ENCODE results near the gene TLE1.
A peak's percentile ranks its signal among the peaks of the same experiment; 100 is the strongest.

Gene TLE1

DNA sequence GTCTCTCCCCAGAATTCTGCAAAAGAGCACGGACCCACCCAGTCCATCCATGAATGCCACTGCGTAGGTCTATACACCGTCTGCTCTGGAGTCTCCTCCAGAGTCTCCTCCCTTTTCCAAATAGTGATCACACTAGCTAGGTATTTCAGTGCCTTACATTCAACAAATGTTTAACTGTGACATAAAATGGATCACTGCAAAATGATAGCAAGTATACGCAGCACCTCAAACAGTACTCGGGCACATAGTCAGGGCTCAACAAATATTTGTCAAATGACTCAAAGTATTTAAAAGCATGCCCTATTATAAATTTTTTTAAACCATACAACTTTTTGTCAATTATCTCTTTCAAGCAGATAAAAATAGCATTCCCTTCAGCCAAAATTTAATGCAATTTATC lies 60.5 kb downstream of the TLE1 start:
- DNase-seq (ENCODE audit: low read depth) = no peak
- H3K4me3 ChIP-seq (ENCODE audit: low read length) = no peak overlapping the region
- TF ChIP-seq, protein P1, sequence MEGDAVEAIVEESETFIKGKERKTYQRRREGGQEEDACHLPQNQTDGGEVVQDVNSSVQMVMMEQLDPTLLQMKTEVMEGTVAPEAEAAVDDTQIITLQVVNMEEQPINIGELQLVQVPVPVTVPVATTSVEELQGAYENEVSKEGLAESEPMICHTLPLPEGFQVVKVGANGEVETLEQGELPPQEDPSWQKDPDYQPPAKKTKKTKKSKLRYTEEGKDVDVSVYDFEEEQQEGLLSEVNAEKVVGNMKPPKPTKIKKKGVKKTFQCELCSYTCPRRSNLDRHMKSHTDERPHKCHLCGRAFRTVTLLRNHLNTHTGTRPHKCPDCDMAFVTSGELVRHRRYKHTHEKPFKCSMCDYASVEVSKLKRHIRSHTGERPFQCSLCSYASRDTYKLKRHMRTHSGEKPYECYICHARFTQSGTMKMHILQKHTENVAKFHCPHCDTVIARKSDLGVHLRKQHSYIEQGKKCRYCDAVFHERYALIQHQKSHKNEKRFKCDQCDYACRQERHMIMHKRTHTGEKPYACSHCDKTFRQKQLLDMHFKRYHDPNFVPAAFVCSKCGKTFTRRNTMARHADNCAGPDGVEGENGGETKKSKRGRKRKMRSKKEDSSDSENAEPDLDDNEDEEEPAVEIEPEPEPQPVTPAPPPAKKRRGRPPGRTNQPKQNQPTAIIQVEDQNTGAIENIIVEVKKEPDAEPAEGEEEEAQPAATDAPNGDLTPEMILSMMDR (conservative IDR thresholded peaks at IDR 0.05; ENCODE audit: low read depth, low read length) = no peak

DNA sequence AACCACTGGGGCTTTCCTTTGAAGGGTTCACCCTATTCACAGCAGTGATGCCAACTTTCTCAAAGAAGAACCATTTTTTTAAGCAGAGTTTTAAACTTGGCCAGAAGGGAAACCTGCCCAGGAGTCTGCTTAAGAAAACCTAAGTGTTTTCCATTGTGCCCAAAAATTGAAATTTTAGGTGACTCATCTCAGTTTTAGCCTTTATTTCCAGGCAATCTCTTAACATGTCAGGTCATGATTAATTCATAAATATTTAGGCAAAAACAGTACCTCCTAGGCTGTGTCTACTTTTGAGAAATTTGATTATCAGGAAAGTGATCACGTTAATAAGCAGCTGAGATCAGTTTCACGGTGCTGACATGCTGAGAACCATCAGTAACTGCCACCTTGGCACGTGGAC lies 61.9 kb downstream of the TLE1 start:
- TF ChIP-seq, protein P1 (conservative IDR thresholded peaks at IDR 0.05; ENCODE audit: low read depth, low read length) = no peak
- H3K4me3 ChIP-seq (ENCODE audit: low read length) = no peak overlapping the region
- DNase-seq (ENCODE audit: low read depth) = no peak

DNA sequence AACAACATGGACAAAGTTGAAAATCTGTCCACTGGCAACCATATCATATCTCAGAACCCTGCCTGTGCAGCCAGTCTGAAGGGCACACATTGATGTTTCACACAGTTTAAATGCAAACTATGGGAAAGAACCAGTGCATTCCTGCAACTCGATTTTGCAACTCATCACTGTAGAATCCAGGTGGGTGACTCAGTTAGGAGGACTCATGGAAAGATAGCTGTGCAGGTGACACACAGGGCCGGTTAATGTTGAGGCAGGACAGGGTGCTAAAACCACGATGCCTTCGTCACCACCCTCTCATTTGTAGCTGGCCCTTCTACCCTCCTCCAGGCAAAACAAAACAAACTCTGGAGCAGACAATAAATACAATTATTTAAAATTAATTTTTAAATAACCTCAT lies 62.8 kb downstream of the TLE1 start:
- DNase-seq (ENCODE audit: low read depth) = no peak
- TF ChIP-seq, protein P1 (conservative IDR thresholded peaks at IDR 0.05; ENCODE audit: low read depth, low read length) = no peak
- no peak overlapping the region for H3K4me3 ChIP-seq (ENCODE audit: low read length)

DNA sequence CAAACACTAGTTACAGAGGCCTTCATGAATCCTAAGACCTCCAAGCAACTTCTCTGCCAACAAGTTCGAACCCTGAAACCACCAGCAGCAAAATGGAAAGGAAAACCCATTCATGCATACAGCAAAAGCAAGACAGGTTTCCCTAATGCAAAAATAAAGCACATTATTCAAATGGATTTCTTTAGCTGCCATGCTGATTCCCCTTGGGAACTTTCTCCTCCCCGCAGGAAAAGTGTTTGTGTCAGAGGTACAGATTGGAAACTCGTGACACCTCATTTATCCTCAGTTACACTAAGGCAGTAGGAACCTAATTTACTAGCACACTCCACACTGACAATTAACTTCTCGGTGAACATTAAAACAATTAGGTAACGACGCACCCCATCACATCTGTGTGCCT lies 63.4 kb downstream of the TLE1 start:
- DNase-seq (ENCODE audit: low read depth) = no peak
- H3K4me3 ChIP-seq (ENCODE audit: low read length) = no peak overlapping the region
- TF ChIP-seq, protein P1 (conservative IDR thresholded peaks at IDR 0.05; ENCODE audit: low read depth, low read length) = no peak

DNA sequence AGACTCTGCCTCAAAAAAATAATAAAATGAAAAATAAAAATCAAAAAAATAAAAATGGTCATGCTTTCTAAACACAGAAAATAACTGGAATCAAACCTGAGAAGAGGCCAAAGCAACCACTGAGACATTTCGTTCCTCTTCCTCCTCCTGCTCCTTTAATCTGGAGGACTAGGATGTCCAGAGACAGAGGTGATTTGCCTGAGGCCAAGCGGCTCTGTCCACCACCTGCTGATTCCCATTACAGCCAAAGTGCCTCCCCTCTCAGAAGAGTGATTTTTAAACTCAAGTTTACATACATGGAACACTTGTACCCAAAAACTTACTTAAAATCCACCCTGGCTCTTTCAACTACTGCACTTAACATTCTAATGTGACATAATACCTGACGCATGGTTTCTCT lies 65.6 kb downstream of the TLE1 start:
- no peak for DNase-seq (ENCODE audit: low read depth)
- no peak overlapping the region for H3K4me3 ChIP-seq (ENCODE audit: low read length)

DNA sequence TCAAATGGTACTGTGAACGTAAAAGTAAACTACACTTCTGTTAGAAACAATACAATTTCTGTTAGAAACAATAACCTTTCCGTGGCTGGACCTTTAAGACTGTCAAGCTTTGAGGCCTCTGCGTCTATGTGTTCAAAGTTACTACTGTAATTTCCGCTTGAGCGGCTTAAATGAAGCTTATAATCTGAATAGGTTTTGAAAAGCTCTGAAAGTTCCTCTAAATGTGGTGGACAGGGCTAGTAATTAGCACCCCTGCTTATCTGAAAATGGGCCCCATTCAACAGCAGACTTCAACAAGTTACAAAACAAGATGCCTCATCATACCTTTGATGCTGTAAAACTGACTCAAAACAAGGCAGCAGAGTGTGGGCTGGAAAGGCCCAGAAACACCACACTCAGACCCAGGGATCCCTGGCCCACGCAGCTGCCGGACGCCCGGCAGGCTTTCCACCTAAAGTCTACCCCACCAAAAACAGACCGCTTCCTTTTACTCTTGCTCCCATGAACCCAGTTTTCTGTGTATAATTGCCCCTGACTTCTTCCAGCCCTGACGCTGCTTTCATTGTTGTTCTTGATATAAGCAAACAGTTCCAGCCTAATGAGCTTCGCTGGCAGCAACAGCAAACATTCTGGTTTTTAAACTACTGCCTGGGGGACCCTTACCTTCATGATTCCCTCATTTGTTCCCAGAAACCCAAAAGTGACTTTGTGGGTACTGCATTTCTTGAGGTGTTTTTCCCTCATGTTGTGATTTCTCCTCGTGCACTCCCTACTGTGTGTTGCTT lies 66.7 kb downstream of the TLE1 start:
- no peak overlapping the region for H3K4me3 ChIP-seq (ENCODE audit: low read length)
- peak; percentile 77 for DNase-seq (ENCODE audit: low read depth)
- TF ChIP-seq, protein P1 (conservative IDR thresholded peaks at IDR 0.05; ENCODE audit: low read depth, low read length) = no peak

More for the DNA sequence above, 65.6 kb downstream of the TLE1 start:
- TF ChIP-seq, protein P1 (conservative IDR thresholded peaks at IDR 0.05; ENCODE audit: low read depth, low read length) = no peak

DNA sequence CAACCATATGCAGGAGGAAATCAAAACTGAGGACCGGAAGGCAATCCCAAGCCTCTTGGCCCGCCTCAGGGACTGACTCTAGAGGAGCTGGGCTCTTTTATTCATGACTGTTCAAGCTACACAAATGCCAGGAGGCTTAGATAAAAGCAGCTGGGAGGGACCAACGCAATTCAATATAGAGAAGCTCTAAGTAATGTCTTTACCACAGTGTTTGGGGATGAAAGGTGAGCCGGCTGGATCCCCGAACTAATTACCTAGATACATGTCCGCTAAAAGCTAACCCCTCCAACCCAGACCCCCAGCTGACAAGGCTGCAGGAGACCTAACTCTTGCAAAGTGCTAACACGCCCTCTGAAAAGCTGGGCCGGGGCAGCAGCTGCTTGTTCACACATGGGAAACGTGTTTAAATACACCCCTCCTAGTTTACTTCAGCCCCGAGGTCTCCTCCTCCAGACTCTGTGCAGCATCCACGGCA lies 67.5 kb downstream of the TLE1 start:
- H3K4me3 ChIP-seq (ENCODE audit: low read length) = no peak overlapping the region
- TF ChIP-seq, protein P1 (conservative IDR thresholded peaks at IDR 0.05; ENCODE audit: low read depth, low read length) = no peak
- no peak for DNase-seq (ENCODE audit: low read depth)
